Measurements from ENCODE around the gene CBLN4.

Gene CBLN4
- 0 reads per million in 2 donors for total RNA-seq

DNA sequence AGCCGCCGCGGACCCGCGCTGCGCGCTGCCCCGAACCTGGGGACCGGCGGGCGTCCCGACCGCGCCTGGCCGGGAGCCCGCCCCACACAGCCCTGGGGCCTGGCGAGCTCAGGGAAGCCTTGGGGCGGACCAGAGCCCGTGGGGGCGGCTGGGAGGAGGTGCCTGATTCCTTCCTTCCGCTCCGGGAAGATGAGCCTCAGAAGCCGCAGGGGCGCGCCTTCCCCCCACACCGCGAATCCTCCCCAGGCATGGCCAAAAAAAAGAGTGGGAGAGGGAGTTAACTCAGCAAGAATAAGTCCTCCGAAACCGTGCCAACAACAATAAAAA is at the start of gene CBLN4:
TSS of gene CBLN4 (minus strand) at position 131 of the 327 bp plus-strand sequence. CDS start 1,348 bp downstream, outside the sequence.
- DNase-seq: no peak

DNA sequence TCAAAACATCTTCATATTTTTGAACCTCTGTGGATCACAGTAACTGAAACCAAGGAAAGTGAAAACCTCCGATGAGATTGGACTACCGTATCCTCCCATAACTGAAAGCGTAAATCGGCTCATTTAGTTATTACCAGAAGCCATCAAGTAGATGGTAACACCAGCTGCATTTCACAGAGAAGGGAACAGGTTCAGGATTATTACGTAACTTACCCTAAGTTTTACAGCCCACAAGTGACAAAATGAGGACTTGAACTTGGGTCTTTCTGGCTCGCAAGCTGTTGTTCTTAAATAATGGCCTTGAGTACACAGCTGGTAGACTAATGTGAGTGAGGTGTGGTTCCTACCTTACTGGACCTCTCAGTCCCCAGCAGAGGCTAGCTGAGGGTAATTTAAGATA is 37.9 kb upstream of the CBLN4 start:
- DNase-seq: no peak

- DNase-seq: no peak
Observed at GRCh38 chr20:56032251-56032650, 26.9 kb upstream of the CBLN4 start.

DNA sequence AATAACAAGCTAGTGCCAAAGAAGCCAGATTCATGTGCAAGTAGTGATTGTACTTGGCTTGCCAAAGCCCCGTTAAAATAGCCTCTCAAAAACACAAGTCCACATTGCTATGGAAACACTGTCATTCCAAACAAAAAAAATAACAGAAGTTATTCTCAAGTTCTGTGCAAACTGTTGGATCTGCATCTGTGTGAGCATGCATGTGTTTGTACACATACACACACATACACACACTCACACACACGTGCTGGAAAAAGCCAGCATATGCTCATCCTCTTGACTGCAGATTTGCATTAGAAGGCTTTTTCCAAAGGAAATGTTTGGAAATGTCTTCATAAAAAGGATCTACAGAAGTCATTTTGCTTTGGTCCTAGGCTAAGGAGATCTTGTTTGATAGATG is 13.4 kb upstream of the CBLN4 start:
- DNase-seq: no peak

- DNase-seq: no peak
Observed at GRCh38 chr20:56018194-56018593, 12.9 kb upstream of the CBLN4 start.

- DNase-seq: no peak
Observed at GRCh38 chr20:56017560-56017959, 12.2 kb upstream of the CBLN4 start.

DNA sequence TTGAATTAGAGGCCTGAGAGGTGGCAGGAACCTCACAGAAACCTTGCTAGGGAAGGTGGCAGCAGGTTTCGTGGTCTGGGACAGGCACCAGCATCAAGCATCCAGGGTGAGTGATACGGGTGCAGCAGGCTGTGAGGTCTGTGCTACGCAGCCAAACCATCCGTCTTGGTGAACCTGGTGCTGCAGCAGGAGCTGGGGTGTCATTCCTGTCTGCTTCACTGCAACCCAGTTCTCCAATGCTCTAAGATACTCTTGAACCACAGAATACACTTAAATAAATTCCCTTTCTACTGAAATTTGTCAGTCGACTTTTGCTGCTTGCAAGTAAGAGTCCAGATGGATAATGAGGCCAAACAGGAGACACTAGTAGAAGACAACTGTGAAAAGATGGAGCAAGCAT is 9.7 kb upstream of the CBLN4 start:
- DNase-seq: no peak

DNA sequence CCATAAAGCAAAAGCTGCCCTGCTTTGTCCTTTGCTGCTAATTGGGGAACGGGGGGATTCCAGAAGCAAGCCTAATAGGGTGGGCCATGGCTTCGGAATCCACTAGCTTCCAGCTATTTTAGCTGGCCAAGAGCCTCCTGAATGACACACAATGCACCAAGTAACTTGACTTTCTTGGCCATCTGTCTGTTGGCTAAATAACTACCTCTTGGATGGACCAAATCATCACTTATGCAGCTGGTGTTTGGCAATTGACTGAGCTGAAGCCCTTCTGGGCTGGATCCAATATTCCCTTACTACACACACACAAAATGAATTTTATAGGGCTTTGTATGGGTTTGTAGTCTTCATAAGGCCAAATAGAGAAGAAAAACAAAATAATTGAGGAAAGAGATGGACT is 8.8 kb upstream of the CBLN4 start:
- DNase-seq: no peak

DNA sequence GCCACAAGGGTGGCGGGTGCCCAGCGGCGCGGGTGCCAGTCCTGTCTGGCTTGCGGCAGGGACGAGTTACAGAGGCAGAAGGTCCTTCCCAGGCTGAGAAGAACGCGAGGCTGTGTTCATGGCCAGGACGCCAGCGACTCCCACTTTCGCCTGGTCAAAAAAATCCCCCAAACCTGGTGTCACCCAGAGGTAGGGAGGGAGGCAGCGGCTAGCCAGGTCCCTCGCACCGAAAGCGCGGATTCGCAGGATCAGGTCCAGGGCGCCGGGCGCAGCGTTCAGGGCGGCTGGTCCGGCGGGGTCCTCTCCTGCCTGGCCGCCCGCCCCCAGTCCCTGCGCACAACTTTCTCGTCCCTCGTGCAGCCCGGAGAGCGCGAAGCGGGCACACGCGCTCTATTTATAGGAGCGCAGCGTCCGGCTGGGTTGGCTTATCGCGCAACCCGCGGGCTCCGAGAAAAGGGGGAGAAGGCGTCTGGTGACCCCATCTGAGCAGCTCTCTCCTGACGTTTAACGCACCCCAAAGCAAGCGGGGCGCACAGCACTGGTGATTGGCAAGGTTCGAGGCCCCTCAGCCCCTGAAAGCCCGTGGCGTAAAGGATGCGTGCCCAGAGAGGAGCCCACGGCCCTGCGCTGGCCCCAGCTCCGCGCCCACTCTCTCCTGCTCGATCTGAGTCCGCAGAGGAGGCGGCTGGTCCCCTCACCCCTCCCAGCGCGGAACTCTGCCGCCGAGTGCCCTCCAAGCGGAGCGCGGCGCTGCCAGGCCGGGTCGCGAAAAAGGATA is 519 bp downstream of the CBLN4 start:
- no peak for DNase-seq

DNA sequence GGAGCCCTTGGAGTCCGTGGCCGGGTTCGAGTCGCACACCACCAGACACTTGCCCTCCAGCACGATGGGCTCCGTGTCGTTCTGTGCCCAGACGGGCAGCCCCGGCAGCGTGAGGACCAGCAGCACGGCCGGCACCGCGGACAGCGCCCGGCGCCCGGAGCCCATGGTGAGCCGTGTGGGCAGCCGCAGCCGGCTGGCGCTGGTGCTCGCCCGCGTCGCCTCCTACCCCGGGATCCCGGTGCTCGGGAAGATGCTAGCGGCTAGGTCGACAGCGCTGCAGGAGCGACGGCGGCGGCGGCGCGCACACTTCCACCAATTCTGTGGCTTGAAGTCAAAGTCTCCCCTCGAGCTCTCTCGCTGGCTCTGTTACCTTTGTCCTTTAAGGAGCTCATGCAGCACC is 1.3 kb downstream of the CBLN4 start:
- DNase-seq: no peak

GRCh38 chr20:56002908-56003800 is 2.2 kb downstream of the CBLN4 start:
- no peak for DNase-seq

DNA sequence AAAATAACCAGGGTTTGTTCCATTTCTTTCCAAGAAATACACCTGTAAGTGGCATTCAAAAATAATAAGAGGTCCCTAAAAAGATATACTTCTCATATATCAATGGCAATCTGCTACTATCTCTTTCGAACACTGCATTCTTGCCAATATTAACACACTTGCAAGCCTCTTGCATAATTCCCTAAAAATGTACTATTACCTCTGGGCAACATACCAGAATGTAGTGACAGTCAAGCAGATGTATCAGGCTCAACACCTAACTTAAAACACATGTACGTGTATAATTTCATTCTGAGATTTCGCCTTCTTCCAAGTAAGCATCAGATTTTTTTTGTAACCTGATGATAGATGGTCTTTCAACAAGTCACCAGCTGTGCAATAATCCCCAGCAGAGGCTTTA is 3.4 kb downstream of the CBLN4 start:
- no peak for DNase-seq

- no peak for DNase-seq
Observed at GRCh38 chr20:56001106-56001785, 4.1 kb downstream of the CBLN4 start.

- DNase-seq: no peak
Observed at GRCh38 chr20:55978550-55978949, 26.8 kb downstream of the CBLN4 start.

- DNase-seq: no peak
Observed at GRCh38 chr20:55977690-55978459, 27.4 kb downstream of the CBLN4 start.

- DNase-seq: no peak
Observed at GRCh38 chr20:55974491-55975202, 30.7 kb downstream of the CBLN4 start.

DNA sequence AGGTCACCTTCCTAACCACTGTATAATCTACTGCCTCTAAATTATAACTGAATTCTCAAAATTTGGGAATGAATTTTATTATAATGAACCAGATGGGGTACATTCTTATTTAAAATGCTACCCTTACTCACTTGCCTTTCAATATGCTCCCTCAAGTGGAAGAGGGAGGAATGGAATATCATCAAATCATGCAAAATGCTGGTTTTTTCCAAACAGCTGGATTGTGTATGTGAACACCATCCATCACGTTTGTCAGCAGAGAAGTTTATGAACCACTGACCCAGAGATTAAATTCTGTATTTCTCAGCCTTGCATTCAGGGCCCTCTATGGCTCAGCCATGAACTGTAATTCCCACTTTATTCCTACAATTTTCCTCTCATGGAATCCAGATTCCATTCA is 40.5 kb downstream of the CBLN4 start:
- DNase-seq: no peak

- no peak for DNase-seq
Observed at GRCh38 chr20:55961376-55962330, 43.7 kb downstream of the CBLN4 start.

DNA sequence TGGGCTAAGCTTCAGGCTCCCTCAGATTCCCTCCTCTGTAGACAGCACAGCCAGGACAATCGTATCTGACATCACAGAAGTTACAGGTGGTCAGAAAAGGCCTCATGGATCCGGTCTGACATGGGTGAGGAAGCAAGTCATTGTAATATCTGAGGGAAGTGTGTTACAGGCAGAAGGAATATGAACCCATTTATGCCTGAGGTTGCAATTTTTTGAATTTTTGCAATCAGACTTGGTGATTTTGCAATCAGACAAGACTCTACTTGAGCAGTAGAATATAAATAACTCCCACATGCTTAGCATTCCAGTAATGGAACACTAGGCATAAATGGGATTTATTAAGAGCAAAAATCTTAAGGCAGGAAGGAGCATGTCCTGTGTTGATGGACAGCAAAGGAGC is 52.1 kb downstream of the CBLN4 start:
- DNase-seq: no peak

GRCh38 chr20:55947701-55948100 is 57.6 kb downstream of the CBLN4 start:
- no peak for DNase-seq

All from T-helper 9 cell (primary cell).